PFSK-1 (cell line): Measurements from ENCODE around the gene HPCA.

ENCODE experiments used
- FOXP2 ChIP-seq: optimal IDR thresholded peaks from 2 replicates; pipeline ENCODE3; 2011; ENCODE audit warnings: borderline replicate concordance, control low read depth, inconsistent platforms; ENCODE audit not compliant: insufficient read depth; ENCODE audit errors: extremely low read length, extremely low read depth
- POLR2AphosphoS5 ChIP-seq: IDR thresholded peaks from 2 replicates; pipeline ENCODE4 v1.6.1; 2012; ENCODE audit warnings: low read depth, mild to moderate bottlenecking, control low read depth, low read length, moderate library complexity
- SIN3A ChIP-seq: IDR thresholded peaks from 2 replicates; pipeline ENCODE4 v1.6.1; 2012; ENCODE audit warnings: mild to moderate bottlenecking, low read length, moderate library complexity, borderline replicate concordance; ENCODE audit not compliant: insufficient read depth
- TAF1 ChIP-seq: IDR thresholded peaks from 2 replicates; pipeline ENCODE4 v1.6.1; 2012; ENCODE audit warnings: low read length, control low read depth, borderline replicate concordance; ENCODE audit not compliant: insufficient read depth
- TF ChIP-seq, protein P1 (sequence below), 2 experiments: IDR thresholded peaks; 2 replicates each; pipeline versions ENCODE4 v1.6.1 to v1.8.0; 2011 to 2012; ENCODE audit warnings: low read depth in 2 of 2, low read length in 2 of 2, control low read depth in 1 of 2, inconsistent platforms in 1 of 2, mild to moderate bottlenecking in 1 of 2, moderate library complexity in 1 of 2; ENCODE audit not compliant: insufficient read depth in 1 of 2

Gene HPCA

GRCh38 chr1:32900371-32900955 lies 14.2 kb downstream of the HPCA start:
- no peak for TF ChIP-seq TAF1
- TF ChIP-seq SIN3A: no peak
- TF ChIP-seq FOXP2: no peak
- TF ChIP-seq, protein P1, sequence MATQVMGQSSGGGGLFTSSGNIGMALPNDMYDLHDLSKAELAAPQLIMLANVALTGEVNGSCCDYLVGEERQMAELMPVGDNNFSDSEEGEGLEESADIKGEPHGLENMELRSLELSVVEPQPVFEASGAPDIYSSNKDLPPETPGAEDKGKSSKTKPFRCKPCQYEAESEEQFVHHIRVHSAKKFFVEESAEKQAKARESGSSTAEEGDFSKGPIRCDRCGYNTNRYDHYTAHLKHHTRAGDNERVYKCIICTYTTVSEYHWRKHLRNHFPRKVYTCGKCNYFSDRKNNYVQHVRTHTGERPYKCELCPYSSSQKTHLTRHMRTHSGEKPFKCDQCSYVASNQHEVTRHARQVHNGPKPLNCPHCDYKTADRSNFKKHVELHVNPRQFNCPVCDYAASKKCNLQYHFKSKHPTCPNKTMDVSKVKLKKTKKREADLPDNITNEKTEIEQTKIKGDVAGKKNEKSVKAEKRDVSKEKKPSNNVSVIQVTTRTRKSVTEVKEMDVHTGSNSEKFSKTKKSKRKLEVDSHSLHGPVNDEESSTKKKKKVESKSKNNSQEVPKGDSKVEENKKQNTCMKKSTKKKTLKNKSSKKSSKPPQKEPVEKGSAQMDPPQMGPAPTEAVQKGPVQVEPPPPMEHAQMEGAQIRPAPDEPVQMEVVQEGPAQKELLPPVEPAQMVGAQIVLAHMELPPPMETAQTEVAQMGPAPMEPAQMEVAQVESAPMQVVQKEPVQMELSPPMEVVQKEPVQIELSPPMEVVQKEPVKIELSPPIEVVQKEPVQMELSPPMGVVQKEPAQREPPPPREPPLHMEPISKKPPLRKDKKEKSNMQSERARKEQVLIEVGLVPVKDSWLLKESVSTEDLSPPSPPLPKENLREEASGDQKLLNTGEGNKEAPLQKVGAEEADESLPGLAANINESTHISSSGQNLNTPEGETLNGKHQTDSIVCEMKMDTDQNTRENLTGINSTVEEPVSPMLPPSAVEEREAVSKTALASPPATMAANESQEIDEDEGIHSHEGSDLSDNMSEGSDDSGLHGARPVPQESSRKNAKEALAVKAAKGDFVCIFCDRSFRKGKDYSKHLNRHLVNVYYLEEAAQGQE (IDR thresholded peaks at IDR 0.05; ENCODE audit: insufficient read depth in 1 of 2, low read depth in 2 of 2, low read length in 2 of 2): no peak
- TF ChIP-seq POLR2AphosphoS5: no peak

DNA sequence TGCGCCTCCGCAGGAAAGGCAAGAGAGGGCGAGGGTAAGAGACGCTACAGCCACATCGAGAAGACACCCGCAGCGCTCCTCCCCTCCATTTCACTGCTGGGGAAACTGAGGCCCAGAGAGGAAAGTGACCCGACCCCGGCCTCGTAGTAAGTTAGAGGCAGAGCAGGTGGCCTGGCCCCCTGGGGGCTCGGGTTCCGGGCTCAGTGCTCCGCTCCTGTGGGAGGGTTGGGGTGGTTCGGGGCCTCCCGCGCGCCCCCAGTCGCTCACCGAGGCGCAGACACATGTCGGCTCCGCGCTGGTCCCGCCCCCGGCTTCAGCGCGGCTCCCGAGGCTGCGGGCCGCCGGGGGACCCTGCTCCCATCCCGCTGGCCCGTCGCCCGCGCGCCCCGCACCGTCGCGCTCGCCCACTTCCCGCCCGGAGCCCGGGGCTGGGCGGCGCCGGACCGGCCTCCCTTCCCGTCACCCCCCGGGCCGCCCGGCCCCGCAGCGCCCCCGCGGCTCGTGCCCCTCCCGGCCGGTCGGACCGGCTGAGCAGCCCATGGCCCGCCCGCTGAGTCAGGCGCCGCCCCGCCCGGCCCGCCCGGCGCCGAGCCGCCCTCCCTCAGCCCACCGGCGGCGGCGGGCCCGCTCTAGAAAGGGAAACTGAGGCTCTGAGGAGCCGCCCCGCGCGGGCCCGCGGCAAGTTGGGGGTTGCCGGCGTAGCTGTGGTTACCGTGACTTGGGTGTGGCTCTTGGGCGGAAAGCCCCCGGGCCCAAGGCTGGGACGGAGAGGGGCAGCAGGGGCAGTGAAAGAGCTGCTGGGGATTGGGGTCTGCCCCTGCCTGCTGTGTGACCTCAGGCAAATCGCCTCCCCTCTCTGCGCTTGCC lies 14.9 kb downstream of the HPCA start, which contains the start of gene TMEM54:
Gene TMEM54 (minus strand): TSS at position 434 of the 867 bp plus-strand sequence. CDS start 151 bp downstream, at position 283.
- no peak for TF ChIP-seq POLR2AphosphoS5
- no peak for TF ChIP-seq SIN3A
- no peak for TF ChIP-seq TAF1
- TF ChIP-seq, protein P1 (IDR thresholded peaks at IDR 0.05; ENCODE audit: insufficient read depth in 1 of 2, low read depth in 2 of 2, low read length in 2 of 2): no peak
- no peak for TF ChIP-seq FOXP2

DNA sequence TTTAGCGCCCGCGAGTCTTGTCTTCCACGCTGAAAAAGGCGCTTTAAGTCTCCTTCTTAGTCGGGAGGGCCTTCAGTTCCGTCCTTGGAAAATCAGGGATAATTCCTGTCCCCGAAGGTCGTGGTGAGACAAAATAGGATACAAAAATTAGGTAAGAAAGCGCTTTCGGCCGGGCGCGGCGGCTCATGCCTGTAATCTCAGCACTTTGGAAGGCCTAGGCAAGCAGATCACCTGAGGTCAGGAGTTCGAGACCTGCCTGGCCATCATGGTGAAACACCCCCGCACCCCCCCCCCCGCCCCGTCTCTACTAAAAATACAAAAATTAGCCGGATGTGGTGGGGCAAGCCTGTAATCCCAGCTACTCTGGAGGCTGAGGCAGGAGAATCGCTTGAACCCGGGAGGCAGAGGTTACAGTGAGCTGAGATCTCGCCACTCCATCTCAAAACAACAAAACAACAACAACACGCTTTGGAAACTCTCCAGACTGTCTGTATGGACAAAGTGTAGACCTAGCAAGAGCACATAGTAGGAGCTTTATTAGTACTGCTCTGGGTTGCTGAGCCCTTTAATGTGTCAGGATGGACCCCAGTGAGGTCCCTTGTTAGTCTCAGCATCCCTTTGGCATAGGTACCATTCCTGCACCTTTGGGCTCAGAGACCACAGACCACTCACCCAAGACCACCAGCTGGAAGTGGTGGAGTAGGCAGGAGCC lies 15.7 kb downstream of the HPCA start:
- TF ChIP-seq SIN3A (no peak), TAF1 (no peak), FOXP2 (no peak), POLR2AphosphoS5 (no peak)
- TF ChIP-seq, protein P1 (IDR thresholded peaks at IDR 0.05; ENCODE audit: insufficient read depth in 1 of 2, low read depth in 2 of 2, low read length in 2 of 2): no peak

- TF ChIP-seq POLR2AphosphoS5 (no peak), SIN3A (no peak), TAF1 (no peak), FOXP2 (no peak)
- TF ChIP-seq, protein P1 (IDR thresholded peaks at IDR 0.05; ENCODE audit: insufficient read depth in 1 of 2, low read depth in 2 of 2, low read length in 2 of 2): no peak
These were observed 16.2 kb downstream of the HPCA start for GRCh38 chr1:32902535-32902920.
